Right ventricle myocardium superior (tissue), 1 donor: ENCODE data around the gene RNU11. TPM values are rescaled to one million over a fixed set of nuclear protein-coding genes. Genes with fewer than 3 reads are reported as not detected.
"Not testable (repeated sequence)": the region's sequence is repeated elsewhere in the genome, so short reads cannot be mapped to it uniquely, and the experiment has no call there.

ENCODE experiments used
- ATAC-seq: fragments of 200-7000 bp; cut with Tn5 transposase; one replicate; pipeline ENCODE4 v1.9.1; 2020; ENCODE audit warnings: mild to moderate bottlenecking; ENCODE audit not compliant: poor library complexity
- DNase-seq: peaks from one replicate; pipeline ENCODE4 v3.0.0-alpha.2; 2020
- intact Hi-C: fragments of 100-400 bp; cut with DNase I; formaldehyde crosslinking; loops from one replicate; pipeline ENCODE4 v1.11.2; 2022
- long read RNA-seq: library from polyadenylated mRNA; unstranded; transcript quantifications from one replicate; pipeline ENCODE4 v2.0.0, GENCODE V29; 2021
- total RNA-seq: library from RNA; stranded (reverse); fragmentation: NEBNext Ultra II Directional; extraction: Animal tissue kit (Norgen Biotek cat#: 25700); gene quantifications from one replicate; pipeline ENCODE4 v1.2.1, GENCODE V29; 2021
- donor health status: DM: no; HTN: yes; CAD: no; lungs with severe emphysema.

The RNU11 gene
- total RNA-seq: not detected
- long read RNA-seq: 0 reads

DNA sequence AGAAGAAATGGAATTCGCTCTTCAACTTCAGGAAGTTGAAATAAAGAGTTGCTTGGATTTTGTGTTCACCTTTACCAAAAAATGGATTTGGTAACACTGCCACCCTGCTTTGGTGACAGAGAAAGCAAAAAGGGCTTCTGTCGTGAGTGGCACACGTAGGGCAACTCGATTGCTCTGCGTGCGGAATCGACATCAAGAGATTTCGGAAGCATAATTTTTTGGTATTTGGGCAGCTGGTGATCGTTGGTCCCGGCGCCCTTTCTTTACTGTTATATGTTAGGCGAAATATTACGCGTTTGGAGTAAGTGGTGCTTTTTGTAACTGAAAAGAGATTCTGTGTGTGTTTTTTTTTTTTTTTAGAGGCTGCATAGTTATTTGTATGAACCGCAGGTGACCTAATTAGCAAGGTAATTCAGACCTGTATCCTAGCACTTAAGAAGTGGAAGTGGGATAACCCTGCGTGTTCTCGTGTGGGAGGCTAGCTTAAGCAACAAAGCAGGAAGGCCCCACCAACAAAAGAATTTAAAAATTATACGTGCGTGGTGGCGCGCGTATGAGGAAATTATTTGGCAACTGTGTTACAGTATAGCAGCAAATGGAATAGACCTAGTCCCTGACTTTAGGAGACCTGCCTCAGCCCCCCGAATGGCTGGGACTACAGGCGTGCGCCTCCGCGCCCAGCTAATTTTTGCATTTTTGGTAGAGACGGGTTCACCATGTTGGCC lies at the start of gene RNU11:
RNU11 (plus strand) TSS at position 127 of the 725 bp plus-strand sequence.
- peak; percentile 89 for ATAC-seq
- DNase-seq: peak; percentile 86
- intact Hi-C loops: no loop called here

DNA sequence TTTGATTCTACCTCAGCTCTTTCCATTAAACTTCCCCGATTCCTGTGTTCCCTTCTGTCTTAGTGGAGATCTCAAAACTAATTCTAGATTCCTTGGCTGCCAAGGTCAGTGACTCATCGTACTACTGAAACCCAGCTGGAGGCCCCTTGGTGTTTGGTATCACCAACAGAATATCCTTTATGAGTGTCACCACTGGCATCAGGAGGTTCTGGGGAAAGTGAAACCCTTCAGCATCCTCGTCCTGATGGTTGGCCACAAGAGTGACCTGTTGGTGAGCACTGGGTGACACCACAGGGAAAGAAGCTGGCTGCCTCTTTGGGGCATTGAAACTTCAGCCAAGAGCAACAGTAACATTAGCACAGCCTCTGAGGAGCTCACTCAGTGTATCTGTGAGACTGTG lies 46.7 kb upstream of the RNU11 start:
- intact Hi-C loops: loop anchor here (10.0 kb wide), 1 partner anchor 87 kb away; no protein-coding TSS in a partner anchor
- peak; percentile 29 for ATAC-seq
- no peak for DNase-seq

DNA sequence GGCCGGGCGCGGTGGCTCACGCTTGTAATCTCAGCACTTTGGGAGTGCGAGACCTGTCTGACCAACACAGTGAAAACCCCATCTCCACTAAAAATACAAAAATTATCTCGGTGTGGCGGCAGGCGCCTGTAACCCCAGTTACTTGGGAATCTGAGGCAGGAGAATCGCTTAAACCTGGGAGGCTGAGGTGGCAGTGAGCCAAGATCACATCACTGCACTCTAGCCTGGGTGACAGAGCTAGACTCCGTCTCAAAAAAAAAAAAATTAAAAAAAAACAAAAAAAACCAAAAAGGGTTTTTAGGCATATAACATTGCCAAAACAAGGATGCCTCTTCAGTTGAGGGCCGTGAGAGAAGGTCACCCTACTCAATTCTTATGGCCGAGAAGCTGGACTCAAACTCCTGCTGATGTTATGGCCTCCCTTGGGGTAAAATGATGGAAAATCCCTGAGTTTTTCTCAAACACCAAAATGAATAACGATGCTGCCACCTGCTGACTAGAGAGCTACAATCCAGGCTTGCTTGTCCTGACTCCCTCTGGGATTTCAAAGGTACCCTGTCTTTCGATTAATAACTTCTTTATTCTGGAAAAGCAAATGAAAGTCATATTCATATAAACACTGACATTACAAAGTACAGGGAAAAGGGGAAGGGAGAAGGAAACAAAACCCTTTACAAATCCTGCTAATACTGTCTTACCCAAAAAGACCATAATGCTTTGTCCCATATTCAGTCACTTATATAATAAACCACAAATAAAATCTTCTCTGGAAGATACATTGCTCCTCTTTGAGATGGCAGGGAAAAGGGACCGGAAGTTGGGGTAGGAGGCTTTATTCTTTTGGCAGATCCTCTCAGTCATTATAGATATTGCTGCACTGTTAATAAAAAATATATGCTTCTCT lies 45.6 kb upstream of the RNU11 start:
- DNase-seq (peak; percentile 48), ATAC-seq (peak; percentile 82)
- intact Hi-C loops: loop anchor here (10.0 kb wide), 1 partner anchor 88 kb away; no protein-coding TSS in a partner anchor

DNA sequence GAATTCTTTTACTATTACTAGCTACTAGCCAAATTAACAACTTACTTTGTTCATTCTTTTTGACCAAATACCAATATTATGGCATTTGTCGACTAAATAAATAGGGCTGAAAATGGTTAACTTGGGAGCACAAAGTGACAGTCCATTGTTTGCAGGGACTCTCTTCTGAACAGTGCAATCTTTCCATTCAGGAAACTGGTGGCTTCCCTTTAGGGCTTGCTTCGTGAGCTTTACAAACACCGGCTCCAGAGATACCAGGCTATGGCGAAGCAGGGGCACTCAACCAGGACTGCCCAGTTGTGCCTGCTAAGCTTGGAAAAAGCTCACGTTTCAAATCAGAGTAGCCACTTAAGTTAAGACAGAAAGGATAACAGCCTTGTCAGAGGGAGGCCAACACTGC lies 44.0 kb upstream of the RNU11 start:
- intact Hi-C loops: loop anchor here (10.0 kb wide), 1 partner anchor 90 kb away; no protein-coding TSS in a partner anchor
- no peak for ATAC-seq
- no peak for DNase-seq

DNA sequence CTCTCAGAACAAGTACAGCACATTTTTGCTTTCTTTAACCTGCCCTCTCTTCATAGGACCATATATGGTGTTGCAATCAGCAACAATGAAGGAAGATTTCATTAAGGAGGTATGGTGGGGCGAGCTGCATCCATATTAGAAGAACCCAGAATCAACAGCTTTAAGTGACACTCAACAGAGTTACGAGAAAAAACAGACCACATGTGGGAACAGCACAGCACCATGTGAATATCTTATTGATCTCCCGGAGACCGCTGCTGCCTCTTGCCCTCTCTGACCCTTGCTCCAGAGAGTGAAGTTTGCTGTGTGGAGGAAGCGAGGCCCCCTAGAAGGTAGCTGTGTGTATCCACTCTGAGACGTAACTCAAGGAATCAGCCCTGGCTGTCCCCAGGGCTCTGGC lies 43.4 kb upstream of the RNU11 start:
- DNase-seq (no peak), ATAC-seq (no peak)
- intact Hi-C loops: loop anchor here (10.0 kb wide), 1 partner anchor 90 kb away; no protein-coding TSS in a partner anchor

DNA sequence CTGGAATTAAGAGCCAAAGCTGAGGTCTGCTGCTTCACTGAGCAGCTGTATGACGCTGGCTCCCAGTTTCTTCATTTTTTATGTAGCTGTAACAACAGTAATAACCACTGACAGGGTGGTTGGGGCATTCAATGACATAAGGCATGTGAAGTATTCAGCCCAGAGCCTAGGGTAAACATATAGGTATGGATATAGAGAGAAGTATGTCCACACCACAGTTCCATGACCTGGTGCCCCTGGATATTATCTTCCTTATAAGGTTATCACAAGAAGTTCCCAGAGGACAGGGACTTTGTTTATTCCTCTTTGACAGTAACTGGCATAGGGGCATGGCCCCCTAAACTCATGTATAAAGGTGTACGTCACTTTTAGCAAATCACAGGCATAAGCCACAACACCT lies 41.6 kb upstream of the RNU11 start:
- no peak for ATAC-seq
- no peak for DNase-seq
- intact Hi-C loops: loop anchor here (10.0 kb wide), 1 partner anchor 92 kb away; no protein-coding TSS in a partner anchor

DNA sequence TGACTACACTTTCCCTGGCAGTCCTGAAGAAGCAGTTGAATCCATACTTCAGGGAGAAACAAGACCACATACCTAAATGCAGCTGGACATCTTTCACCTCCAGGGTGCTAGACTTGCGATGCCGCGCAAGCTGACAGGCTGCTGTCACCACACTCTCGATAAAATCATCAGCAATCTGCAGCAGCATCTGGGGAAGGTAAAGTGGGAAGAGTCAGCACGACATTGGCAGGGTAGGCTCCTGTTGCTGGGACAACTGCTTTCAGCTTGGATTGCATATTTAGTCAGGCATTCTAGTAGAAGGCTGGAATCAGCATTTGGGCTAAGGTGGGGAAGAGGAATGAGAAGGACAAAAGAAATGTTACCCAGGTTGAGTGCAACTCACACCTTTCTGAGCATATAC lies 35.2 kb upstream of the RNU11 start:
- no peak for DNase-seq

DNA sequence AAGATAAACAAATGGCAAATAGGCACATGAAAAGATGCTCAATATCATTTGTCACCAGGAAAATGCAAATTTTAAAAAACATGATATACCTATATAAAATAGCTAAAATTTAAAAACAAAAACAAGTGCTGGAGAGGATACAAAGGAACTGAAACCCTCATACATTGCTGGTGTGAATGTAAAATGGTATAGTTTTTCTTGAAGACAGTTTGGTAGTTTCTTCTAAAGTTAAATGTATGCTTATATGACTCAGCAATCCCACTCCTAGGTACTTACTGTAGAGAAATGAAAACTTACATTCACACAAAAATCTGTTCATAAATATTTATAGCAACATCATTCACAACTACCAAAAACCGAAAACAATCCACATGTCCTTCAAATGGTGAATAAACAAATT lies 16.7 kb upstream of the RNU11 start:
- ATAC-seq (no peak), DNase-seq (no peak)
- intact Hi-C loops: no loop called here

More for the DNA sequence above, 35.2 kb upstream of the RNU11 start:
- ATAC-seq: no peak
- intact Hi-C loops: no loop called here

DNA sequence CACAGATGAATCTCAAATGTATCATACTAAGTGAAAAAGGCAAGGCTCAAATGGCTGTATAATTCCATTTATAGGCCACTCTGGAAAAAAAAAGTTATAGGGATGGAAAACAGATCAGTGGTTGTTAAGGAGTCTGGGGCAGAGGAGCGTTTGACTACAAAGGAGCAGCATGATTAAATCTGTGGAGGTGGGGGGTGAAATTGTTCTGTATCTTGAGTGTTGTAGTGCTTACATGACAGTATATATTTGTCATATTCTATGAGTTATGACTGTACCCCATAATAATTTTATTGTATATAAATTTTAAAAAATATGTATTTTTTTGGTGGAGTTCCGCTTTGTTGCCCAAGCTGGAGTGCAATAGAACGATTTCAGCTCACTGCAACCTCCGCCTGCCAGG lies 15.8 kb upstream of the RNU11 start:
- ATAC-seq: no peak

DNA sequence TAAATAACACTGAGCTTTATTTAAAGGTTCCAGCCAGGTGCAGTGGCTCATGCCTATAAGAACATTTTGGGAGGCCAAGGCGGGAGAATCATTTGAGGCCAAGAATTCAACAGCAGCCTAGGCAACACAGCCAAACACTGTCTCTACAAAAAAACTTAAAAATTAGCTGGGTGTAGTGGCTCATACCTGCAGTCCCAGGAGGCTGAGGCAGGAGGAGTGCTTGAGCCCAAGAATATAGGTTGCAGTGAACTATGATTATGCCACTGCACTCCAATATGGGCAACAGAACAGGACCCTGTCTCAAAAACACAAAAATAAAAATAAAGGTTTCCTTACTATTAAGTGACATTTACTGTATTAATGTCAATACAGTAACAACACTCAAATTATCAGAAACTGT lies 7.6 kb upstream of the RNU11 start:
- DNase-seq: no peak
- no peak for ATAC-seq
- intact Hi-C loops: loop anchor here (5.0 kb wide), 1 partner anchor 97 kb away; the partner anchor contains the start of gene YTHDF2

More for the DNA sequence above, 15.8 kb upstream of the RNU11 start:
- intact Hi-C loops: no loop called here
- DNase-seq: no peak

DNA sequence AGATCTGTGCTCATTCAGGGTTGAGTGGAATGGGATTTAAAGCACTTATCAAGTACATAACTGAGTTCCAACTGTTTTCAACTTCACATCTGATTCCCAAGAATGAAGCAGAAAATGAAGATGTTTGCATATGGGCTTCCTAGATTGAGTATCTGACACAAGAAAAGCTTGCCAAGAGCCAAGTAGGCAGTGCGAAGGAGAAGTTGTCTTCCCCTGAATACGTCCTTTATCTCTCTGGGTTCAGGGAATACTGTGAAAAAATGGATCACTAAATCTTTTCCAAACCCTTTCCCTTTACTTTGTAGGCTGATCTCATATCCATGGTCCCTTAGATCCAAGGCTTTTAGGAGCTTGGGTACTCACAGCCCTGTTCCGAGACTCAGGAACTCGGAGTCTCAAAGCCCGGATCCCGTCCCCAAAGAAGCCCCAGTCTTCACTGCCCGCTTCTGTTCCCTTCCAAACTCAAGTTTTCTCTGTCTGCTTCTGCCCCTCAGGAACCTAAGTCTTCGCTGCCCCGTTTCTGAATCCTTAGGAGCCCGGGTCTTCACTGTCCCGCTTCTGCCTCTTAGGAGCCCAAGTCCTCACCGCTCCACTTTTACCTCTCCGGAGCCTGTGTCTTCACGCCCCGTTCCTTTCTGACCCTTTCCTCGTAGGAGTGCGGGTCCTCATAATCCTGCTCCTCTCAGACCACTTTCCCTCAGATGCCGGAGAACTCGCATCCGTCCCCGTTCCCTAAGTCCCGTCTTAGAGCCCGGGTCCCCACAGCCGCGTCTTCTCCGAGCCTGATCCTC lies 6.1 kb upstream of the RNU11 start:
- intact Hi-C loops: loop anchor here (5.0 kb wide), 1 partner anchor 95 kb away; the partner anchor contains the start of gene YTHDF2
- ATAC-seq (peak; percentile 41), DNase-seq (no peak)

DNA sequence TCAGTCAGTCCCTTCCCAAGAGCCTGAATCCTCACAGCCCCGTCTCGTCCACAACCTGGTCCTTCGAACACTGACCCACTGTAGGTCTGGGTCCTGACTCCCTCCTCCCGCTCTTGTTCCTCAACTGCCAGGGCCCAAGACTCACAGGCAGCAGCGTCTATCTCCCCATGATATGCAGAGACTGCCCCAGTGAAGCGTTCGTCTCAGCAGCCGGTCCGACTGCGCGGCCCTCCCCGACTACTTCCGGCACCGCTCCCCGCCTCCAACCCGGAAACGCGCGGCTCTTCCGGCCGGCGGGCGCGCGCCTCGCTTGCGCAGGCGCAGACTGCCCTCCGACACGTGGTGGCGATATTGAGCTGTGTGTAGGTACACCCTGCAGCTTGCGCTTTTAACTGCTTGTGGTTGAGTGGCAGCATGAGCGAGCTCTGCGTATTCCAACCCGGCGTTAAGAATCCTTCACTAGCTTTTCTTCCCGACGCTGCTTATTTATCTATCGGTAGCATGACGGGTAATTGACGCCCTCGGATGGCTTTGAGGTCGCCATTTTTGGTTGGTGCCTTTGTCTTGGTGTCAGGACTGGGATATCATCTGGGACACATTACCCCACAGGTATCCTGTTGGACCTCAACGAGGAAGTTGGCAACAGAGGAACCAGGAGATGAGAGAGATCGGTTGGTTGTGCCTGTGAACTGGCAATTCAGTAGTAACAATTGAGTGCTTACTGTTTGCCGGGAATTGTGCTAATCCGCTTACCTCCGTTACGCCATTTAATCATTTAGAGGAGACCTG lies 5.4 kb upstream of the RNU11 start, which contains the start of gene TAF12:
TAF12 (minus strand) TSS at position 221 of the 789 bp plus-strand sequence. CDS start 20,986 bp downstream, outside the sequence.
- intact Hi-C loops: loop anchor here (5.0 kb wide), 1 partner anchor 94 kb away; the partner anchor contains the start of gene YTHDF2
- ATAC-seq (peak; percentile 97), DNase-seq (peak; percentile 95)

DNA sequence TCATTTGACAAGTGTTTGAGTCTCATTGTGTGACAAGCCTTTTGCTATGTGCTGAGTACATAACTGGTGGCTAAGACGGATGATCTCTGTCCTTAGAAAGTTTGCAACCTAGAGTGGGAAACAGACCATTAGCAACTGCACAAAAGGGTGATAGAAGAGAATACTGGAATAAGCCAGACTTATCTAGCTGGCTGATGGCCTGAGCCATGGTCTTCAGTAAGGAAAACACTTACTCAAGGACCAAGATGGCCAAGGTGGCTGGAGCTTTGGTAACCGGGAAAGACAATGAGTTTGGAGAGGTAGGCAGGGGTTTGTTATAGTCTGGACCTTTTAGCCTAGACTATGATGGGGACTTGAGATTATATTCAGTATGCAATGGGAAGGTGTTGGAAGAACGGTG lies 3.9 kb upstream of the RNU11 start:
- DNase-seq: no peak
- no peak for ATAC-seq
- intact Hi-C loops: loop anchor here (5.0 kb wide), 1 partner anchor 93 kb away; the partner anchor contains the start of gene YTHDF2

DNA sequence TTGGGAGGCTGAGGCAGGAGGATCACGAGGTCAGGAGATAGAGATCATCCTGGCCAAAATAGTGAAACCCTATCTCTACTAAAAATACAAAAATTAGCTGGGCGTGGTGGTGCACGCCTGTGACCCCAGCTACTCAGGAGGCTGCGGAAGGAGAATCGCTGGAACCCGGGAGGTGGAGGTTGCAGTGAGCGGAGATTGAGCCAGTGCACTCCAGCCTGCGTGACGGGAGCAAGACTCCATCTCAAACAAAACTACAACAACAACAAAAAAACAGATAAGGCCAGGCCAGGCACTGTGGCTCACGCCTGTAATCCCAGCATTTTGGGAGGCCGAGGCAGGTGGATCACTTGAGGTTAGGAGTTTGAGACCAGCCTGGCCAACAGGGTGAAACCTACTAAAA lies 3.0 kb upstream of the RNU11 start:
- intact Hi-C loops, DNase-seq: not testable (repeated sequence)

DNA sequence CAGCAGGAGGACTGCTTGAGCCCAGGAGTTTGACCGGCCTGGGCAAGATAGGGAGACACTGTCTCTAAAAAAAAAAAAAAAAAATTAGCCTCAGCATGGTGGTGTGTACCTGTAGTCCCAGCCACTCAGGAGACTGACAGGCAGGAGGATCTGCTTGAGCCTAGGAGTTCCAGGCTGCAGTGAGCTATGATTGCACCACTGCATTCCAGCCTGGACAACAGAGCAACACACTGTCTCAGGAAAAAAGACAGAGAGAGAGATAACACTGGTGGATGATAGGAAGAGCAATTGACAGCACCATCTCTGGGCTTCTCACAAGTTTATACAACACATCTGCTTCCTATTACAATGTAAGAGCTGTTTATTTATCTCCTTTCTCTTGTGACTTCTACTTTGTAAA lies 2.4 kb upstream of the RNU11 start:
- ATAC-seq: no peak
- no peak for DNase-seq
- intact Hi-C loops: no loop called here

More for the DNA sequence above, 3.0 kb upstream of the RNU11 start:
- not testable (repeated sequence) for ATAC-seq

DNA sequence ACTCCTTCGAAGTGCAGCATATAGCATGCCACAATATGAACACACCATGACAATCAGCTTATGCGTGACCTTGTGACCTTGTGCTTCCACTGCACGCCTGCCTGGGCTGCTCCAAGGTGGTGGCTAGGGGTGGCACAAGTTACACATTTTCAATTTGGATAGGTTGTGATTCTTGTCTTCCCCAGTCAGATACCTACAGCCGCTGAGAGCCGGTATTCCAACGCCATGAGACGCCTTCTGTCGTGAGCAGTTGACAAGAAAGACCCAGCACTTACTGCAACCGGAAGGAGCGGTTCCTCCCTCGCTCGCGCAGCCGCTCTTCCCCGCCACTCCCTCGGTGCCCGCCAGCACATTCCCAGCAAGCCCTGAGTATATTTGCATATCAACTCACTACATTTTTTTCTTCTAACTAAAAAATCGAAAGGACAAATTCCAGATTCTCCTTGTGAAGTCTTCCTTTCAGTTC lies 359 bp upstream of the RNU11 start:
- ATAC-seq: peak; percentile 96
- peak; percentile 93 for DNase-seq
- intact Hi-C loops: no loop called here

DNA sequence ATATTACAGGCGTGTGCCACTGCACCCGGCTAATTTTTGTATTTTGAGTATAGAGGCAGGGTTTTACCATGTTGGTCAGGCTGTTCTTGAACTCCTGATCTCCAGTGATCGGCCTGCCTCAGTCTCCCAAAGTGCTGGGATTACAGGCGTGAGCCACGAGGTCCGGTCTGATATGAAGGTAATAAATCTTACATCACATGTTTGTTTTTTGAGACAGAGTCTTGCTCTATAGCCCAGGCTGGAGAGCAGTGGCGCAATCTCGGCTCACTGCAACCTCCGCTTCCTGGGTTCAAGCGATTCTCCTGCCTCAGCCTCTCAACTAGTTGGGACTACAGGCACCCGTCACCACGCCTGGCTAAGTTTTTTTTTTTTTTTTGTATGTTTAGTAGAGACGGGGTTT lies 4.7 kb downstream of the RNU11 start:
- DNase-seq, intact Hi-C loops, ATAC-seq: not testable (repeated sequence)
